Gastroesophageal sphincter (tissue), 3 donors: ENCODE measurements around the gene TPP2.

Source experiments
- EP300 ChIP-seq: sonication (generic); formaldehyde crosslinking; IDR thresholded peaks from one replicate; pipeline ENCODE4 v1.6.1; 2017; ENCODE audit warnings: antibody characterized with exemption, mild to moderate bottlenecking
- TF ChIP-seq, protein P1 (sequence below), 4 experiments: fragments of 200-600 bp in 2 of 4; fragments of 450-650 bp in 2 of 4; sonication (generic) in 1 of 4; IDR thresholded peaks; one replicate each; pipeline ENCODE4 v1.5.1; 2017 to 2019; ENCODE audit warnings: antibody characterized with exemption in 4 of 4, mild to moderate bottlenecking in 2 of 4, moderate library complexity in 2 of 4

DNA sequence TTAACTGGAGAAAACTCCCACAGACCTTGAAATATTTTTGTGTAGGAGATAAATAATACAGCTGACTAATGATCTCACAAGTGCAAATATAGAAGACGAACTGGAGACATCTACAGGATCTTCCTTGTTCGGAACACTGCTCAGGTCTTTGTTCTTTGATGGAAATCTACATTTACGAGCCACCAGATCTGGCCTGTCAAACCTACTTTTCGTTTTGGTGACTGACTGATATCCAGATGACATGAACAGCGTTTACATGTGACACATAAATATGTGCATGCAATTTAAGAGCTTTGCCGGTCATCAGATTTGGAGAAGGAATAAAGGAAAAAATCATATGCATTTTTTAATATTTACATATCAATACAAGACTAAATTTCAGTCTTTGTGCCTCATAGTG lies 24.5 kb upstream of the TPP2 start:
- TF ChIP-seq, protein P1, sequence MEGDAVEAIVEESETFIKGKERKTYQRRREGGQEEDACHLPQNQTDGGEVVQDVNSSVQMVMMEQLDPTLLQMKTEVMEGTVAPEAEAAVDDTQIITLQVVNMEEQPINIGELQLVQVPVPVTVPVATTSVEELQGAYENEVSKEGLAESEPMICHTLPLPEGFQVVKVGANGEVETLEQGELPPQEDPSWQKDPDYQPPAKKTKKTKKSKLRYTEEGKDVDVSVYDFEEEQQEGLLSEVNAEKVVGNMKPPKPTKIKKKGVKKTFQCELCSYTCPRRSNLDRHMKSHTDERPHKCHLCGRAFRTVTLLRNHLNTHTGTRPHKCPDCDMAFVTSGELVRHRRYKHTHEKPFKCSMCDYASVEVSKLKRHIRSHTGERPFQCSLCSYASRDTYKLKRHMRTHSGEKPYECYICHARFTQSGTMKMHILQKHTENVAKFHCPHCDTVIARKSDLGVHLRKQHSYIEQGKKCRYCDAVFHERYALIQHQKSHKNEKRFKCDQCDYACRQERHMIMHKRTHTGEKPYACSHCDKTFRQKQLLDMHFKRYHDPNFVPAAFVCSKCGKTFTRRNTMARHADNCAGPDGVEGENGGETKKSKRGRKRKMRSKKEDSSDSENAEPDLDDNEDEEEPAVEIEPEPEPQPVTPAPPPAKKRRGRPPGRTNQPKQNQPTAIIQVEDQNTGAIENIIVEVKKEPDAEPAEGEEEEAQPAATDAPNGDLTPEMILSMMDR (IDR thresholded peaks at IDR 0.05), result no peak
- TF ChIP-seq EP300, result no peak
